Middle frontal gyrus (tissue), 1 donor: ENCODE results near the gene TMEM131.

Source experiments
- DNase-seq: peaks from one replicate; pipeline ENCODE4 v3.0.0-alpha.2; 2015; ENCODE audit warnings: low spot score; ENCODE audit errors: extremely low spot score

TMEM131 gene

DNA sequence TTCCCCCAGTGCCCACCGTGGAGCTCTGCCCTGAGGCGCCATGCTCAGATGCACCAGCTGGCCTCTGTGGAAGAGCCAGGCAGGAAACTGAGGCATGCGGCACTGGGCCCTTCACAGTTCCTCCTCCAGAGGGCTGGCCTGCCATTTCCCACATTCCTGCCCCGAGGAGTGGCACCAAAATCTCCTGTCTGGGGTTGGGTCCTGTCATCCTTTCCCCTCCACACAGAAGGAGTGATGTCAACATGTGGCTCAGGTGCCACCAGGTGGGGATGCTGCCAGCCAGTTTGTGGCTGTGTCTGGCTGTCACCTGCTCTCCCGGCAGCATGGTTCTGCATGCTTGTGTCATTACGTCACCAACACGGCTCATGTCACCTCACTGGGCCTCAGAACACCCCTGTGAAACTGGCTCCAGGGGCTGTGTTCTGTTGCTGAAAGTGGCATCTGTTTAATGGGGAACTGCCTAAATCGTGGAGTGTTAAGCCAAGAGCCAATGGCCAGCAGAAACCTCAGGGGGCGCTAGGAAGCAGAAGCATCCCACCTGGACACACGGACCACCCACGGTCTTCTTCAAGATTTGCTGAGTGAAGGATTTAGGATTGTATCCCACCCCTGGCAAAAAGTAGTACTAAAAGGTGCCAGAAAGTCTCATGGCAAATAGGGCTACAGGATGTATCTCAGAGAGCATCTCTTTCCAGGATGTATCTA, 231.0 kb downstream of the TMEM131 start:
- DNase-seq = no peak

DNA sequence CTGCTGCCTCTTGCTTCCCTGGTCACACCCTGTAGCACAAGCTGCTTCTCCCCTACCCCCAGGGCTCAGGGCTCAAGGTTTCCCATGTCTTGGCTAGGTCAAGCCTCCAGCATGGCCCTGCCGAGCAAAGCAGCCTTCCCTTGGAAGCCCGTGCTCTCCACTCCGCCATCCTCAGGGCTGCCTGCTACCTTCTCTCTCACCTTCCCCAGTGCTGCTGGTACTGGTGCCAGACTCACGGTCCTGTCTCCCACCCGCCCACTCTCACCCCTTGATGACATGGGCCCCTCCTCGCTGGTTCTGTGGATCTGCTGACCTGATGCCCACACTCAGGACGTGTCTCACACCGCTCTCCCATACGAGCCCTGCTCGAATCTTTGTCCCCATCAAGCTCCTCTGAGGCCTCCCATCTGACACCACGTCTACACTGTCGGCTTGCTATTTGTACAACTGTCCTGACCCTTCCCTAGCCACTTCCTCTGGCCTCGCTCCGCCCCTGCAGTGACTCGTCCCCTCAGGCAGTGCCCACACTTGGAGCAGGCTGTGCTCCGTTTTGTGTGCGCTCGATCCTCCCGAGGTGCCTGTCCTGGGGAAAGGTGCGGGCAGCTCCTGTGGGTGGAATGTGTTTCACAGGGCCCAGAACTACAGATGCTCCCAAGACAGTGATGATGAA, 232.4 kb downstream of the TMEM131 start:
- DNase-seq = no peak

DNA sequence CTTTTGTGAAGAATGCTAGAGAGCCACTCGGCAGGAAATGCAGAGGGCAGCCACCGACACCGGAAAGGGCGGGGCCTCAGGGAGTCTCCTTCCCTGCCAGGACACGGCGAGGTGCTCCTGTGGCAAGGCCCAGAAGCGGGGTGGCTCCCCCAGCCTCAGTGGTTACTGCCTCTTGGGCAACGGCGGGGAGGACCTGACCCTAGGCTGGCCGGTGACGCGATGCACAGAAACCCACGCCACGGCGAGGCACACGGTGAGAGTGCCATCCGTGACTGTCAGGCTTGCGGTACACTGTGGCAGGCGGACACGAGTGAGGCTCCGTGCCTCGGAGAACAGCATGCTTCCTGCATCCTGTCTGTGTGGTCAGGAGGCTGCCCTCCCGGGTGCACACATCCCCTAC, 234.6 kb downstream of the TMEM131 start:
- DNase-seq = no peak

DNA sequence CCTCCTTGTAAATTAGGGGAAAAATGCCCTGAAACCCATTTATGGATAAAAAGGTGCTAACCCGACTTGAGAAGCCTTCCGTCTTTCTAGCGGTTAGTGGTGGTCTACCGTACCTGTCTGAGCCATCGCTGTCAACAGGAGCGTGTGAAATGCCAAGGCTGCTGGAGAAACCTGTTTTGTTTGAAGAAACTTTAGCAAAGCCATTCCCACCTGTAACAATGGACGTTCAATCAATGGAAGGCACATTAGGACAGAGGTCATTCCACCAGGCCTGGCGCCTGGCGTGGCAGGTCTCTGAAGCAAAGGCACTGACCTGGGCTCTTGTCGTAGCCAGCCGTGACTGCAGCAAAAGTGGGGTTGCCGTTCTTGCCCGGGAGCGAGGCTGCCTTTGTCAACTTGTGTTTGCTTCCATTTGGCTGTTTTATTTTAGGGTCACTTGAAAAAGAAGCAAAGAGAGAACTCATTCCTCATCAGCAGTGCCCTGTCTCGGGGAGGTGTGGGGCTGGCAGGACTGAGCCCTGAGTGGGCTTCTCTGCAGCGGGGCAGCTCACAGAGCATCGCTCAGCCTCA, 235.2 kb downstream of the TMEM131 start:
- DNase-seq = no peak

DNA sequence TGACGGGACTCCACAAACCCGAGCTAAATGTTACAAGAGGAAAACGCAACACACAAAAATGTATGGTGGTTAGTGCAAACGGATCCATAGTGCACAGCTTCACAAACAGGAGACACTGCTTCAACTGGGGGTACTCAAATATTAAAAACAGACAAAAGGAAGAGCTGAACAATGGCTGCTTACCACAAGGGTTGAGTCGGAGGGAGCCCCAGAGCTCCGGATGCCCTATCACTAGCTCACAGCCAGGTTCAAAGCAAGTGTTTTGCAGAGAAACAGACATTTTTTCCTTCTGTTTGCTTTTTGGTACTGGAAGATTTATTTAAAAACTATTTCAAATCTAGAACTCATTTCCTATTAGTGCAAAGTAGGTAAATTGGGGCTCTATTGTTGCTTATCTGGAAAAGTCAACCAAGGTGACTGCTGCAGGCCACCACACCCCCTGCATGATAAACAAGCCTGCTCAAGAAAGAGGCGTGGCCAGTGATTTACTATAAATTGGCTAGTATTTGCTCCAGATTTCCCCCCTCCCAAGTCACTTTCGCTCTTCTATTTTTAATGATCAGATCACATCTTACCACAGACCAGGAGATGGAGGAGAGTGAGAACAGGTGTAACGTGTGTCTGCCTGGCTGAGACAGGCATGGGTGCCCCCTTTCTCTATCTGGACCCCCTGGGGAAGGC, 235.9 kb downstream of the TMEM131 start:
- DNase-seq = no peak

DNA sequence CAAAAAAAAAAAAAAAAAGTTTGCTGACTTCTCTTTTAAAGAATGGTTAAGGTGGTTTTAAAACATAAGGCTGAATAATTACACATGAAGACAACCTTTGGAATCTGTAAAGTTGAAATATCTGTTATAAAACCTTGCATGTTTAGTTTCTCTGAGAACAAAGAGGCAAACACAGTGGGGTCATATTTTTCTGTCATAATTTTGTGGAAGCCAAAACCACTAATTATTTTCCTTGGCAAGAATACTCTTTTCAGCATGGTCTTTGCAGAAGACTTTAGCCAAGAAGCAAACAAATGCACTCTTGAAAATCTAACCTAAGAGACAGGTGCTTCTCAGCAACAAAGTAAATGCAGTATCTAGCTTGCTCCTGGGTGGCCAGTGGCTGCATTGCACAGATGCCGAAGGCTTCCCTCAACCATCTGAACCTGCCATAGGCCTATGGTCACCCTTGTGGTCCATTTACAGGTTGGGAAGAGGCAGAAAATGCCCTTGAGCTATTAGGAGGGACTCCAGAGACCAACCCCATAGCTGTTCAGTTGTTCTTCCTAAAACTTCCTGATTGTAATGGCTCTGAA, 237.5 kb downstream of the TMEM131 start:
- no peak for DNase-seq

DNA sequence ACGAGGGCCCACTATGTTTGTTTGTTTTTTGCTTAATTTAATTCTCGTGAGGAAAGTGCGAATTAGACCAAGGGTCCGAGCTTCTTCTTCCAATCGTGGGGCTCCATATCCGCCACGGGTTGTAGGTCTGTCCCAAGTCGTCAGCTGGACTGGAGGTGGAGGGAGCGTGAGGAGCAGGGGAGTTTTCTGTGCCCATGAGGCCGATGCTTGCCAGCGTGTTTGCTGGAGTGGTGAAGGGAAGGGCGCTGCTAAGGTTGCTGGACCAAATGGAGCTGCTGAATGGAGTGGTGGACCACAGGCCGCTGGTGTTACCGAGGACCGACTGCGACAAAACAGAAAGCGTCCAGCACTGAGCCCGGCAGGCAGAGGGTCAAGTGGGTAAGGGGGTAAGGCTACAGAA, 238.7 kb downstream of the TMEM131 start:
- no peak for DNase-seq

DNA sequence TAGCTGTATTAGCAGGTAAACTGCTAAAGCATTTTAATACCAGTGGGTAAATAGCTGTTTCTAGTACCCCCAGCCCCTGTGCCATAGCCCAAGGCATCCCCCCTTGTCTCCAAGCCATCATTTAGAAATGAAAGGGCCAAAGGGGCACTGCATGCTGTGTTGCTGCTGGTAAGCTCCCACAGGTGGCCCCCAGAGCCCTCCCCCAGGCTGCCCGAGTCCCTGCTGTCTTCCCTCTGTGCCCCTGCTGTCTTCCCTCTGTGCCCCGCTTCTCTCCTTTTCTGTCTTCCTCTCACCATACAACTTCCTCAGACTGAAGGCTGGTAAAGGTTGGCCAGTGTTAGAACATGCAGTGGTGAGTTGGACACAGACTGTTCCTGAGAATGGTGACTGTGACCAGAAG, 240.3 kb downstream of the TMEM131 start:
- no peak for DNase-seq

DNA sequence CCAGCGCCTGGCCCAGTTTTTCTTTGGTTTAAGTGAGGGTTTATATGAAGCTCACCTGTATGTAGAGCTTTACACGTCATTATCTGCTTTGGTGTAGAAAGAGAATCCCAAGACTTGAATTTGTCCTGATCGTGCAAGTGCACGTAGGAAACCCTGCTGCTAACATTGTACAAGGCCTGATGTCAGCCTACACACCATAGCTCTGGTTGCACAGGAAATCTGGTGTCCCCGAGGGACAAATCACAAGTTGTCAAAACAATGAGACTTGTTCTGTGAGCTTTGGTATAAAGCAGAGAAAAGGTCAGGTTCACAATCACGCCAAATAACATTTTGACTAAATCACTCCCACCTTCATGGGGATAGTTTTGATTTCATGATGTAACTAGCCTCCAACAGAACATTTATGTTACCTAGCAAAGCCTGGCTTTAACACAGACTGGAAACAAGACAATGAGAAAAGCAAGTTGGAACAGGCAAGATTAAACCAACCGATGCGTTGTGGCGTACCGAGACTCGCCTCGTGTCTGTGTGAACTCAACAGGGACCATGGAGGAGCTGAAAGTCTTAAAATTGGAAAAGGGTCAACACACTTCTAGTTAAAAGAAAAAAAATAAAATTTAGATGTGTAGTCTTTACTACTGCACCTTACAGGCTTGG, 240.9 kb downstream of the TMEM131 start:
- DNase-seq = no peak

DNA sequence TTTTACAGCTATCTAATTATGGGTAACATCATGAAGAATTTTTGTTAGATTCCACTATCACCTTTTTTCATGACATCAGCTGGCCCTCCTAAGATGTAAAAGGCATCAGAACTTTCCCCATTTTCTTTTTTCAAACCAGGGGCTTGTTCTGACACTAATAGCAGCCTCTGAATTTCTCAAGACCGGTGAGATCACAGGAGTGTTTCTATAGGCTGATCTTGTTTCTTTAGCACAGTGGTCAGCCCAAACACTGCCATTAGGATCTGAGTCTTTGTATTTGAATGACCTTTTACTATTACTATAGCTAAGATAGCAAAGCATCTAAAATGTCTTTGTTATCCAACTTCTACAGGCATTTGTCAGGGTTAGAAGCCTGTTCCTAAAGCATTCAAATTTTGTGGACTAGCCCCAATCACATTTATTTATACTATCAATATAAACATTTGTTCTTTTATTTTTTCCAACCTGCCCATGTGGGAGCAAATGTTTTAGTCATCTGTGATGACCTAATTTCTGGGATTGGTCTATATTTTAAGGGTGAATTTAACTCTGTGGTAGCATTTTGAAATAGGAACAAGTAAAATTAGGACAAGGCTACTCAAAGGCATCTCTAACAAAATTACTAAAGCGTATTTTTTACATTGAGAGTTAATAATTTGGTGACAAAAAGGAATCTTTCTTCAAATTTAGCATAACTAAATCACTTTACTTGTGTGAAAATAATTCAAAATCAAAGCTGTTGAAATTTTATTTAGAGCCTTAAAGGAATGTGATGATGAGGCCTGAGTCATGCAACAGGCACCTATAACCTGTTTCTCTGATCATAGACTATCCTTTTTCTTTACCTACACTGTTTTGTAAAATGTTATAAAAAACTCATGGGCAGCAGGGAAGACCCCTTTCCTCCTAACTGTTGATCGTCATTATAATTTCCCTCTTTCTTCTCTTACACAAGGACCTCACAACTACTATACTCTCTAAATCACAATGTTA, 243.1 kb downstream of the TMEM131 start:
- no peak for DNase-seq

DNA sequence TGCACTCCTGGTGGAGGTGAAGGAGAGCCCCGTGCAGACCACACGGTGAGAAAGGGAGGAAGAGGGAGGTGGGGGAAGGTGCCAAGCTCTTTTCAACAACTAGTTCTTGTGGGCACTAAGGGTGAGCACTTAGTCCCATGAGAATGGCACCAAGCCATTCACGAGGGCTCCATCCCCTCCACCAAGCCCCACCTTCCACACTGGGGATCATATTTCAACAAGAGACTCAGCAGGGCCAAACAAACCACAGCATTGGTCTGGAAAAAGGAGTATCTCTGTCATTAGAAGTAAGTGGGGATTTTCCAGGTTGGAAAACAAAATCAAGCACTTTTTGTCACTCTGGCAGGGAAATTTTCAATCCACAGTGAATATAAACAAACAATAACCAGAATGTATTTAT, 244.0 kb downstream of the TMEM131 start:
- DNase-seq = no peak

DNA sequence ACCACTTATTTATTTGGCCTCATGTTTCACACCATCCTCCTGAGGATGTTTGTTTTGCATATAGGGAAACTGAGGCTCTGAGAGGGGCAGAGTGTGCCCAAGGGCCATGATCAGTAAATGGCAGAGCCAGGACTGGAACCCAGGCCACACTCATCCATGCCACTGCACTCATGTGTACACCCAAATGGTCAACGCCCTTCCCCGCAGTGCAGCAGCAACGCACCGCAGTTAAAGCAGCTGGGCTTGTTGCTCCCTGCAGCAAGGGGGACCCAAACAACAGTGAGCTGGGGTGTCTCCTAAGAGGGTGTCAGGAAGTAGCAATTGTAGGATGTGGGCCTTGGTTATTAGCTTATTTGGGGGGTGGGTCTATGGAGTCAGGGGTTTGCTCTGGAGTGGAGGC, 245.7 kb downstream of the TMEM131 start:
- no peak for DNase-seq

DNA sequence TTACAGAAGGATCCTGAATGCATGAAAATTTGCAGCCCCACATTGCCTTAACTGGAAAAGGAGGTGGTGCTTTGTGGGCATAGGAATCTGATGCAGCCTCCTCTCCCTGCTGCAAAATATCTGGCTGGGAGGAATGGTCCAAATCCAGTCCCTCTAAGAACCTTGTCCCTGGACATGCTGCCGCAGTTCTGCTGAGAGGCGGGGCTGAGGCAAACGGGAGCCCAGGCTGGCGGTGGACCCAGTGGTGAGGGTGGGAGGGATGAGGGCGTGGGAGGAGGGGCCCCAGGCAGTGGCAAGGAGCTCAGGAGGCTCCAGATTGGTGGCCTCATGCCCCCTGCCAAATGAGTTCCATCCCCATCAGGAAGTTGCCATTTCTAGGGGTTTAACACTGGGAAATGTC, 246.2 kb downstream of the TMEM131 start:
- DNase-seq = no peak

DNA sequence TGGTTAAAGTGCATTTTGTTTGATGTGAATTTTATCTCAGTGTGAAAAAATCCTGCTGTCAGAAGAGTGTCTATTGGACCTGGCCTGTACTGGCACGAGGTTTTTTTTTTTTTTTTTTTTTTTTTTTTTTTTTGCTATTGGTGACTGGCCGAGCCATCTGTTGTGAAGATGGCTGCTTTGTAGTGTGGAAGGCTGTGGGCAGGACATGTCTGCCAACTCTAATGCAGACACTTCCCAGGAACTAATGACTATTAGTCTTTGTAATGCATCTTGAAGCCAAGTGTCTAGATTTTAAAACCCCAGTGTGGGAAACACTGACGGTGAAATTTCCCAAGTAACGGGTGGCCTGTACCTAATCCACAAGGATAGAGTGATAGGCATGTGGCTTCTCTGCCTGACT, 248.0 kb downstream of the TMEM131 start:
- no peak for DNase-seq

DNA sequence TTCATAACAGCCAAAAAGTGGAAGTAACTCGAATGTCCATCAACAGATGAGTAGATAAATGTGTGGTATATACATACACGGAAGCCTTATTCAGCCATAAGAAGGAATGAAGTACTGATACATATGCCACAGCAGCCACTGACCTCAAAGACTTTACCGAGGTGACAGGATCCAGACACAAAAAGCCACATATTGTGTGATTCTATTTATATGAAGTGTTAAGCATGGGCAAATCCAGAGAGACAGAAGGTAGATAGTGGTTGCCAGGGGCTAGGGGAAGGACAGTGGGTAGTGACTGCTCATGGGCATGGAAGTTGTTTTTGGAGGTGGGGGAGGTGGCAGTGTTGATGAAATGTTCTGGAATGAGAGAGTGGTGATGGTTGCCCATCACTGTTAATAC, 248.5 kb downstream of the TMEM131 start:
- no peak for DNase-seq

DNA sequence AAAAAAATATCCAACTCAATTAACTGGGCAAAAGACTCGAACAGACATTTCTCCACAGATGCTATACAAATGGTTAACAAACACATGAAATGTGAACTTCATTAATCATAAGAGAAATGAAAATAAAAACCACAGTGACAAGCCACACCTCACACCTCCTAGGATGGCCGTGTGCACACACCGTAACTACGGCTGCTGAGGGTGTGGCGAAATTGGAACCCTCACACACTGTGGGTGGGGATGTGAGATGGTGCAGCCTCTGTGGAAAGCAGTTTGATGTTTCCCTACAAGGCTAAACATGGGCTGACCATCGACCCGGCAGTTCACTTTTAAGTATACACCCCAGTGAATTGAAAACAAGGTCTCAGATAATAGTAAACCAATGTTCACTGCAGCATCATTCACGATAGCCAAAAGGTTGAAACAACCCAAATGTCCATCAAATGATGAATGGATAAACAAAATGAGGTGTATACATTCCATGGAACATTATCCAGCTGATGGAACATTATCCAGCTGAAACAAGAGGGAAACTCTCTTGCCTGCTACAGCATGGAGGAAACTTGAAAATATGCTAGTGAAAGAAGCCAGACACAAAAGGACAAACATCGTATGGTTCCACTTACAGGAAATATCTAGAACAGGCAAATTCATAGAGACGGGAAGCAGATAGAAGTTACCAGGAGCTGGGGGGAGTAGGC, 250.1 kb downstream of the TMEM131 start:
- DNase-seq = no peak

DNA sequence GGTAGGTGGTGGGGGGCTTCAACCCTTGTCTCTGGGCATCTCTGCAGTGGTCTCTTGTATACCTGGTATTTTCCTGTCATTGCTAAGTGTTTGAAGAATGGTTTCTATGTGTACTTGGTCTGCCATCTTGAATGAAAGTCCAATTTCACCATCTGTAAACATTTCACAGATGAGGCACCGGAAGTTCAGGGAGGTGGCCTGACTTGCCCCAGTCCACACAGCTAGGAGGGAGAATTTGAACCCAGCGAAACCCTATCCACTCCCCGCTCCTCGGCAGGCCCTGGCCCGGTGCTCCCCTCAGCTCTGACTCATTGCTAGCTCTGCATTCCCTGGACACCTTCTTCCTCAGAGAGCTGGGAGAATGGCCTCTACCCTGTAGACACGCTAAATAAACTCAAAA, 251.8 kb downstream of the TMEM131 start:
- DNase-seq = no peak

DNA sequence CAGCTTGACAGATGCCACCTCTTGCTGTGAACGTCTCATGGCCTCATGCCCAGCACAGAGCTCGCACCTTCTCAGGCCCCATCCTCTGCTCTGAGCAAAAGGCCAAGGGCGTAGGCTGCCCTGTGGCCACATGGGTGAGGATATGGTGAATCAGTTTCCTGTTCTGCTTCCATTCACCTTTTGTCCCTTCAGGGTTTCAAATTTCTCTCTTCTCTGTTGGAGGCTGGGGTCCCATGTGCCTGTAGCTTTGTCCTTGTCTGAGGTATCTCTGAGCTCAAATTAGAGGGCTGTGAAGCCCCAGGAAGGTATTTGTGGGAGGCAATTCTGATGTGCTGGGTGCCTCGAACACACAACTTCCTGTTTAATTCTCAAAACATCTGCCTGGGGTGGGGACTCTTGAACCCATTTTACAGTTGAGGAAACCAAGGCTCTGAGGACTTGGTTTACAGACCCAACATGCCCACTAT, 253.3 kb downstream of the TMEM131 start:
- DNase-seq = no peak

DNA sequence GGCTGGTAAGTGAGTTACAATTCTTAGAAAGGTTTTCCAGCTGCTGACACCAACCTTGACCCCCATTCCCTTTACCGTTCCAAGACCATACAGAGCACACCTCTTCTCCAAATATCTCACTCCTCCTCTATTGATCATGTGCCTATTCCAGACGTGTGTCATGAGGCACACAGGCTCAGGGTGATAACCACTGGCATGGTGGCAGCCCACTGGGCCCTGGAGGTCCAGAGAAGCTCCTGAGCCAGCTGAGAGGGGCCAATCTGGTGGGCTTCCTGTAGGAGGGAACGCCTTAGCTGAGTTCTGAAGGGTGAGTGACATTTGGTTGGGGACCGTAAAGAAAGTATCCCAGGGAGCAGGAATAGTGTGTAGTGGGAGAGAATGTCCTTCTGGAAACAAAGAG, 254.1 kb downstream of the TMEM131 start:
- no peak for DNase-seq

DNA sequence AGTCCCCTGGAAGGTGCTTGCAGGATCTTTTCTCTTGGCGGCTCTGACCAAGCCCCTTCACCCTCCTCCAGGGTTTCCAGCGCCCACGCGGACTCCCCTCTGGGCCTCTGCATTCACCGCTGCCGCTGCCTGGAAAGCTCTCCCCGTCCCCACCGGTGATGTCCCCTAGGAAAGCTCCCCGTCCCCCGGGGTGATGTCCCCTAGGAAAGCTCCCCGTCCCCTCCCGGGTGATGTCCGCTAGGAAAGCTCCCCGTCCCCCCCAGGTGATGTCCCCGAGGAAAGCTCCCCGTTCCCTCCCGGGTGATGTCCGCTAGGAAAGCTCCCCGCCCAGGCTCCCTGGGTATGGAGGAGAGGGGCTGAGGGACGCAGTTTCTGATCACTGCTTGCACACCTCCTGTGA, 254.5 kb downstream of the TMEM131 start:
- DNase-seq = no peak
